H1 (cell line): ENCODE data around the gene SUGT1. TPM values are rescaled to one million over a fixed set of nuclear protein-coding genes. Genes with fewer than 3 reads are reported as not detected.

Experiments
- BACH1 ChIP-seq: IDR thresholded peaks from 2 replicates; pipeline ENCODE4 v1.6.1; 2012; ENCODE audit warnings: low read length, improper control_type of control experiment
- CTBP2 ChIP-seq: IDR thresholded peaks from 2 replicates; pipeline ENCODE4 v1.7.0; 2011; ENCODE audit warnings: borderline replicate concordance, mild to moderate bottlenecking, moderate library complexity, mixed read lengths, low read length; ENCODE audit not compliant: insufficient read depth, insufficient read length
- HDAC2 ChIP-seq, 2 experiments: fragments of 300-600 bp in 1 of 2; sonication (generic) in 1 of 2; IDR thresholded peaks; 2 replicates each; pipeline ENCODE4 v1.6.1; 2011 to 2012; ENCODE audit warnings: low read depth in 2 of 2, low read length in 2 of 2, mild to moderate bottlenecking in 2 of 2, moderate library complexity in 2 of 2, borderline replicate concordance in 1 of 2, inconsistent platforms in 1 of 2
- KDM4A ChIP-seq: IDR thresholded peaks from one replicate; pipeline ENCODE4 v1.7.1; 2012; ENCODE audit warnings: low read depth, mild to moderate bottlenecking, moderate library complexity, low read length, inconsistent platforms; ENCODE audit not compliant: severe bottlenecking
- NANOG ChIP-seq: IDR thresholded peaks from 2 replicates; pipeline ENCODE4 v1.6.1; 2011; ENCODE audit warnings: low read length, low read depth, mild to moderate bottlenecking, inconsistent platforms; ENCODE audit not compliant: insufficient read depth, poor library complexity, severe bottlenecking
- POLR2A ChIP-seq, 2 experiments: IDR thresholded peaks; 1 replicate in 1 of 2; 2 replicates in 1 of 2; pipeline ENCODE4 v1.6.1; 2011; ENCODE audit warnings: low read depth in 2 of 2, low read length in 2 of 2, mild to moderate bottlenecking in 2 of 2; ENCODE audit errors: control extremely low read depth in 1 of 2
- RAD21 ChIP-seq, 2 experiments: IDR thresholded peaks in 1 of 2; conservative IDR thresholded peaks in 1 of 2; 2 replicates each; pipeline ENCODE4 v1.6.1; 2011; ENCODE audit warnings: low read depth in 2 of 2, low read length in 2 of 2, improper control_type of control experiment in 1 of 2, inconsistent platforms in 1 of 2, mild to moderate bottlenecking in 1 of 2, moderate library complexity in 1 of 2
- TBP ChIP-seq: IDR thresholded peaks from 2 replicates; pipeline ENCODE4 v1.6.1; 2011; ENCODE audit warnings: low read depth, low read length, improper control_type of control experiment
- YY1 ChIP-seq: IDR thresholded peaks from 2 replicates; pipeline ENCODE4 v1.6.1; 2011; ENCODE audit warnings: low read depth, mild to moderate bottlenecking, low read length
- polyA plus RNA-seq, 7 experiments: library from polyadenylated mRNA; depleted of rRNA in 3 of 7; stranded (reverse) in 5 of 7; unstranded in 2 of 7; fragments of >200 nt in 5 of 7; fragments of 200-250 nt in 2 of 7; gene quantifications; 1 replicate in 5 of 7; 2 replicates in 1 of 7; 4 replicates in 1 of 7; pipeline versions ENCODE4 v1.2.1 to v1.2.3, GENCODE V29; 2011 to 2013; ENCODE audit warnings: missing spikeins in 2 of 7, mixed read lengths in 2 of 7
- total RNA-seq: library from RNA; stranded (reverse); fragmentation: NEBNext Ultra II Directional; extraction: Animal tissue kit (Norgen Biotek cat#: 25700); gene quantifications from 2 replicates; pipeline ENCODE4 v1.2.1, GENCODE V29; 2021
- TF ChIP-seq, protein P1 (sequence below), 3 experiments: IDR thresholded peaks; 1 replicate in 2 of 3; 2 replicates in 1 of 3; pipeline versions ENCODE4 v1.5.1 to v1.6.1; 2011; ENCODE audit warnings: low read length in 3 of 3, mild to moderate bottlenecking in 3 of 3, inconsistent platforms in 2 of 3, low read depth in 1 of 3, moderate library complexity in 1 of 3; ENCODE audit not compliant: insufficient read depth in 1 of 3; ENCODE audit errors: control extremely low read depth in 1 of 3
- TF ChIP-seq, protein P2 (sequence below): IDR thresholded peaks from 2 replicates; pipeline ENCODE4 v1.6.1; 2012; ENCODE audit warnings: inconsistent platforms

Gene SUGT1
- total and polyA plus RNA-seq, 2 of the 8 experiments (the other 6 are each of a cell fraction or from before 2014, with no cell fraction given): 21.0 to 99.4 TPM

DNA sequence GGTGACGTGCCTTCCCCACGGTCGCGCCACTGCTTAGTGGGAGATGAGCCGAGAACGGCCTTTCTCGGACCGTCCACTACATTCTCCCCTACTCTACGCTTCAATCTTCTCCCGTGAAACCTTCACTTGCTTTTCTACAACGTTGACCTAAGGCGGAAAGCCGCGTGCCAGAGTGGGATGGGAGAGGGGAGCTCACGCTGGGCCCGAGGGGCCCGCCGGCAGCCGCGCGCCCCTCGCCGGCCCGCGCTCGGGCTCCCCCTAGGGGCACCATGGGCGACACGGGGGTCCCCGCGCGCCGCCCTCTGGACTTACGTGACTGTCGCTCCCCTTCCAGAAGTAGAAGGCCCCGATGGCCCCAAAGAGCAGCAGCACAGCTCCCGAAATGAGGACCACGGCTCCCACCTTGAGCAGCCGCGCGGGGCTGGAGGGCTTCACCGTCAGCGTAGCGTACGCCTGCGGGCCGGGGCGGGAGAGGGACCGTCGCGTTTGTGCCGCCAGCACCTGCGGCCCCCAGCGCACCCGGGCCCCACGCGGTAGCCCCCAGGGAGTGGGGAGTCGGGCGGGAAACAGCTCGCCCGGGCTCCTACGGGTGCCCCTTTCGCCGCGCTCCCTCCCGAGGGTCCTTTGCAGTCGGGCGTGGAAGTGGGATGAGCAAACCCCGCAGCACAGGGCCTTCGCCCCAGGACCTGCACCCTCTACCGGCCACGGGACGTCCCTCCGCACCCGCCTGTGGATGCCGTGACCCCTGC, 86.3 kb downstream of the SUGT1 start (continued):
- TF ChIP-seq KDM4A (peak; percentile 51), BACH1 (peak; percentile 52), POLR2A (IDR thresholded peaks at IDR 0.05; ENCODE audit: control extremely low read depth in 1 of 2, low read depth in 2 of 2, low read length in 2 of 2) (peak in 1 of 2 experiments; percentile 59; a peak in 2 of 3 replicates), CTBP2 (no peak), YY1 (0 out of 2 replicates have a peak, but pooled peaks have one; percentile 6), TBP (0 out of 2 replicates have a peak, but pooled peaks have one; percentile 15), NANOG (no peak), RAD21 (IDR thresholded peaks at IDR 0.05 in 1 of 2, conservative IDR thresholded peaks at IDR 0.05 in 1 of 2; ENCODE audit: low read depth in 2 of 2, low read length in 2 of 2) (peak; percentile 27 to 66), HDAC2 (IDR thresholded peaks at IDR 0.05; ENCODE audit: borderline replicate concordance in 1 of 2, low read depth in 2 of 2, low read length in 2 of 2) (peak in 1 of 2 experiments; percentile 82; a peak in 1 of 4 replicates)
- TF ChIP-seq, protein P1, sequence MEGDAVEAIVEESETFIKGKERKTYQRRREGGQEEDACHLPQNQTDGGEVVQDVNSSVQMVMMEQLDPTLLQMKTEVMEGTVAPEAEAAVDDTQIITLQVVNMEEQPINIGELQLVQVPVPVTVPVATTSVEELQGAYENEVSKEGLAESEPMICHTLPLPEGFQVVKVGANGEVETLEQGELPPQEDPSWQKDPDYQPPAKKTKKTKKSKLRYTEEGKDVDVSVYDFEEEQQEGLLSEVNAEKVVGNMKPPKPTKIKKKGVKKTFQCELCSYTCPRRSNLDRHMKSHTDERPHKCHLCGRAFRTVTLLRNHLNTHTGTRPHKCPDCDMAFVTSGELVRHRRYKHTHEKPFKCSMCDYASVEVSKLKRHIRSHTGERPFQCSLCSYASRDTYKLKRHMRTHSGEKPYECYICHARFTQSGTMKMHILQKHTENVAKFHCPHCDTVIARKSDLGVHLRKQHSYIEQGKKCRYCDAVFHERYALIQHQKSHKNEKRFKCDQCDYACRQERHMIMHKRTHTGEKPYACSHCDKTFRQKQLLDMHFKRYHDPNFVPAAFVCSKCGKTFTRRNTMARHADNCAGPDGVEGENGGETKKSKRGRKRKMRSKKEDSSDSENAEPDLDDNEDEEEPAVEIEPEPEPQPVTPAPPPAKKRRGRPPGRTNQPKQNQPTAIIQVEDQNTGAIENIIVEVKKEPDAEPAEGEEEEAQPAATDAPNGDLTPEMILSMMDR (IDR thresholded peaks at IDR 0.05; ENCODE audit: control extremely low read depth in 1 of 3, insufficient read depth in 1 of 3, low read depth in 1 of 3, low read length in 3 of 3): peak; percentile 63 to 94 (median 65)
- TF ChIP-seq, protein P2, sequence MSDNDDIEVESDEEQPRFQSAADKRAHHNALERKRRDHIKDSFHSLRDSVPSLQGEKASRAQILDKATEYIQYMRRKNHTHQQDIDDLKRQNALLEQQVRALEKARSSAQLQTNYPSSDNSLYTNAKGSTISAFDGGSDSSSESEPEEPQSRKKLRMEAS: peak; percentile 85
